NCI-H1105 (cell line): ENCODE data around the gene RAD51B.
"Not testable (repeated sequence)": the region's sequence is repeated elsewhere in the genome, so short reads cannot be mapped to it uniquely, and the experiment has no call there.

Experiments used
- DNase-seq: peaks from one replicate; lab custom pipeline; 2025; lab: John Stamatoyannopoulos, UW

The RAD51B gene

DNA sequence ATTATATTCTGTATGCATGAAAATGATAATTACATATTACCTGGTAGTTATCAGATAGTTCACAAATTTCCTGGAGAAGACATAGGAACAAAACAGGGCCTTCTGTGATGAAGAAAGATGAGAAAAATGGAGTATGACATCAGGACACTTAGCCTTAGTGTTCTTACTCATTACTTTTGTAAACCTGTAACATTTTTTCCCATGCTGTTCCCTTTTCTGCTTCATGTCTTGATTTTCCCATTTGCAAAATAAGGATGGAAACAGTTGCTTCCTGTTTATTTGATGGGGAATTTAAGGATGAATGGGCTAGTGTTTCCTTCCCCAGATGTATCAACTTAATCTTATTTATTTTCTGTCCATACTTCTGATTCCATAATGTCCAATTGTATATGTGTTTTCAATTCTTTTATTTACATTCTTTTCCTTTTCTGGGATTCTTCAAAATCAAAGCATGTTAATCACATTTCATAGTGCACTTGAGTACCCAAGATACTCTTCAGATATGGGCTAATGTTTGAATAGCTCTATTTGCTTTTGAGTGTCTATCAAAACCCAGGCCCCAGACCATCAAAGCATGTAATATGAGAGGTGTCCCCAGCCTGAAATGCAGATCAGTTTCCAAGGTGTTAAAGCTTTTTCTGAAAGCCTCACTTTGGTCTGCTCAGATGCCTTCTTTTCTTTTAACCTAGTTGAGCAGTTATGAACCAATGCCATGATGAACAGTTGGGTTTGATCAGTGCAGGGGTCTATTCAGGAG, 260.5 kb downstream of the RAD51B start:
- DNase-seq, result peak; percentile 18

DNA sequence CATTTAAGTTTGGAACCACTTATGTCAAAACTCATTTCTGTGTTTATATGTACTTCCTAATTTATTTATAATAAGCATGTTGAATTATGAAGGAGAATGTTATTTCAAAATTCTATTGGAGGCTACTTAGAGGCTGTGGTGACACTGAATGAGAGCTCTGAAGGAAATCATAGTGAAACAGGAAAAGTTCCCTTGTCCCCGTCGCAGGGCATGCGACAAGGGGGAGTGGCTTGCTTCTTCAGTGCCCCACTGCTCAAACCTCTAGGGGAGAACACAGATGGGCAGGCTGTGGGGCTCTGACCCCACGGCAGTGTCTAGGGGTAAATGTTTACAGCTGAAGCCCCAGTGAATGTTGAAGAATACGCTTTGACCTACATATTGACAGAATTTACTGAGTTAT, 261.9 kb downstream of the RAD51B start:
- DNase-seq, result no peak

- DNase-seq, result no peak
These were observed 263.2 kb downstream of the RAD51B start for GRCh38 chr14:68082698-68083291.

DNA sequence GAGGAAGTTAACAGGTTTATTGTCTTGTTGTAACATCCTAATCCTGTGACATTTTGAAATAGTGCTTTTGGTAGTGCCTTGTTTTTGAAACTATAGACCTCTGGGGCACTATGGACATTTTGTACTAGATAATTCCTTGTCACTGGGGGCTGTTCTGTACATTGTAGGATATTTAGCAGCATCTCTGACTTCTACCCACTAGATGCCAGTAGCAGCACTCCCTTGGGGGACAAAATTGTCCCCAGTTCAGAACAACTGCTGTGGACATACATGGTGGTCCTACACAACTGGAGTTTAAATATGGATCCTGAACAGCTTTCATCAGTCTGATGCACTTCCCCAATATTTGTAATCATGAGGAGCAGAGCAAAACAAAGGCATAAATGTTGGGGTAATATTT, 264.7 kb downstream of the RAD51B start:
- no peak for DNase-seq

- DNase-seq, result no peak
These were observed 266.2 kb downstream of the RAD51B start for GRCh38 chr14:68085742-68086141.

DNA sequence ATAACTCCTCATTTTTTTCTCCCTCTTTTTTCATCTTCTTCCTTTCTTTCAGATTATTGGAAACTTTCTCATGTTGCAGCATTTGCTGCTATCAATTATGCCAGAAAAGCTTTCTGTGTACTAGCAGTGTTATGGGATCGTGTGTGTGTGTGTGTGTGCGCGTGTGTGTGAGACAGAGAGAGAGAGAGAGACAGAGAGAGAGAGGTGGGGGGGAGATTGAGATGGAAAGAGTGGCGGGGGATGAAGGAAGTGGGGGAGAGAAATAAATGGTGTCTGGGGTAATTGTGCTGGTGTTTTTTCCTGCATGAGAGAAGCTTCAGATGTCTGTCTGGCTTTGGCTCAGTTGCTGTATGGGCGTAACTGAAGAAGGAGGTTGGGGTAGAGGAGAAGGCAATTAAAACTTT, 268.9 kb downstream of the RAD51B start:
- DNase-seq, result peak; percentile 47

GRCh38 chr14:68089146-68089731, 269.7 kb downstream of the RAD51B start:
- DNase-seq, result peak; percentile 83

GRCh38 chr14:68094158-68094557, 274.6 kb downstream of the RAD51B start:
- no peak for DNase-seq

- DNase-seq, result no peak
These were observed 275.2 kb downstream of the RAD51B start for GRCh38 chr14:68094752-68095151.

- no peak for DNase-seq
These were observed 278.1 kb downstream of the RAD51B start for GRCh38 chr14:68097727-68098126.

DNA sequence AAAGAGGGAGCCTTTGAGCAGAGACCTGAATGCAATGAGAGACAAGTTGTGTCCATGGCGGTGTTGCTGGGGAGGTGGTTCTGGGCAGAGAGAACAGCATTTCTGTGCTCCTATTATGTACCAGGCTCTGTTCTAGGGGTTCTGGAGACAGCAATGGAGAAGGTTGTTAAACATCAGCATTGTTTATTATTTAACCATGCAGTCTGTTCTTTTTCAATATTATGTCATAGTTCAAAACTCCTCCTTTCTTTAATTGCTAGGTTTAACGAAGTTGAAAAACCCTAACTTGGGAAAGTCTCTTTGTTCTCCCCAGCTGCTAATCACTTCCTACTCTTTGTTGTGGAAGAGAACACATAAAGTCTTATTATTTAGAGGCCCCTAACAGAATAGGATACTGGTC, 279.3 kb downstream of the RAD51B start:
- no peak for DNase-seq

DNA sequence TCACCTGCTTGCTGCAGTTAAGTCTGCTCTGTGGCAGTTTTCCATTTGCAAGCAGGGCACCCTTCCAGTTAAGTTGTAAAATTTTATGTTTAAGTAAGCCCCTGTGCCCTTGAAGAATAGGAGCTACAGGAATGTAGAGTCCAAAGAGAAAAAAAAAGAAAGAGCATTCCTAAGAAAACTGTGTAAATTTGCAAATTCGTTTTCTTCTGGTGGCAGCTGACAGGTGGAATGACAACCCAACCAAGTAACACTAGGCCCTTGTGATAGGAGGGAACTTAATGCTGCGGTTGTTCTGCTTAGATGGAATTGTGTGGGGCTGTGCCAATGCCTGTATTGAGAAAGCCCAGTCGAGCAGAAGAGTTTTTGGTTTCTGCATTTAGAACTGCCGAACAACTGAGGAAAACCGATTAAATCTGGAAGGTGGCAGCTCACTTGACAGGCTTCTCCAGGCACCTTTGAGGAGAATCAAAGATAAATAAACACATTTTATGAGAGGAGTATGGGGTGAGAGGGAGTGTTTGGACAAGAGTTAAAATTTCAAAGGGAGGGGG, 280.0 kb downstream of the RAD51B start:
- no peak for DNase-seq

DNA sequence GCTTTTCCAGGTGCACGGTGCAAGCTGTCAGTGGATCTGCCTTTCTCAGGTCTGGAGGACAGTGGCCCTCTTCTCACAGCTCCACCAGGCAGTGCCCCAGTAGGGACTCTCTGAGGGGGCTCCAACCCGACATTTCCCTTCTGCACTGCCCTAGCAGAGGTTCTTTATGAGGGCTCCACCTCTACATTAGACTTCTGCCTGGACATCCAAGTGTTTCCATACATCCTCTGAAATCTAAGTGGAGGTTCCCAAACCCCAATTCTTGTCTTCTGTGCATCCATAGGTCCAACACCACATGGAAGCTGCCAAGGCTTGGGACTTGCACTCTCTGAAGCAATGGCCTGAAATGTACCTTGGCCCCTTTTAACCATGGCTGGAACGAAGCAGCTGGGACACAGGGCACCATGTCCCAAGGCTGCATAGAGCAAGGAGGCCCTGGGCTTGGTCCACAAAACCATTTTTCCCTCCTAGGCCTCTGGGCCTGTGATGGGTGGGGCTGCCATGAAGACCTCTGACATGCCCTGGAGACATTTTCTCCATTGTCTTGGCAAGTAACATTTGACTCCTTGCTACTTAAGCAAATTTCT, 282.2 kb downstream of the RAD51B start:
- DNase-seq, result not testable (repeated sequence)

DNA sequence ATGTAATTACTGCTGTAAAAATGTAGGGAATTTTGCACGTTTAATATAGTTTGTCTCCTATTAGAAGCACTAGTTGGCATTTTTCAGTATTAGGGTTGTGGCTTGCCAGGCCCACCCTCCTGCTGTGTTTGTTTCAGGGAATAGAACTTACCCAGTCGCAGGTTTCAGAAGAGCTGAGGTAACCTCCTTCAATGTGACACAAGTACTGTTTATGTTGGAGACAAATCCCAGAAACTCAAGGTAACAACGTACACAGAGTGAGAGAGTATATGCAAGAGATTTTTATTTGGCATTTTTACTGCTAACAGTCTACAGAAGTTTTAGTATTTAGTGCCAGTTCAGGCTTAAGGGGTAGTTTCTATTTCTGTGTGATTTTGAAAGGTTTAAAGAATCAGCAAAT, 284.3 kb downstream of the RAD51B start:
- DNase-seq, result no peak

GRCh38 chr14:68104518-68104917, 284.9 kb downstream of the RAD51B start:
- no peak for DNase-seq

DNA sequence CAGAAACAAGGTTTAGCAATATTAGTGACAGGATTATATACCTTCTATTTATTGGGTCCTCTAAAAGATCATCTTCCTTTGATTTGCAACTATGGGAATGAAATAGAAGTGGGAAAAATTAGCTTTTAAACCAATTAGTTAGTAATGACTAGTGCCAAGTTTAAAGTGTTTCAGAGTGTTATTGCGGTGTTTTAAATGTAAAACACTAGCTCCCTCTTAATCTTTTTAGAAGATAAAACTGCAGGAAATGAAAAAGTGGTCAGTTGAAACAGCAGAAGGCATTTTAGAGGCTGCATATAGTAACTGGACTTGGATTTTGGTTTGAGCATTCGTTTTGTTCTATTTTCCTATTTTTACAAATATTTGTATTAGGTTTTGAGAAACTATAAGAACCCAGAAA, 286.2 kb downstream of the RAD51B start:
- no peak for DNase-seq

- DNase-seq, result no peak
These were observed 286.9 kb downstream of the RAD51B start for GRCh38 chr14:68106456-68106855.

GRCh38 chr14:68106905-68107304, 287.3 kb downstream of the RAD51B start:
- no peak for DNase-seq

GRCh38 chr14:68109132-68109900, 289.7 kb downstream of the RAD51B start:
- DNase-seq, result no peak

GRCh38 chr14:68111097-68111852, 291.7 kb downstream of the RAD51B start:
- peak; percentile 50 for DNase-seq

GRCh38 chr14:68111853-68112270, 292.3 kb downstream of the RAD51B start:
- no peak for DNase-seq
